ENCODE data around the gene TVP23C. TPM values are rescaled to one million over a fixed set of nuclear protein-coding genes. Genes with fewer than 3 reads are reported as not detected.
"Not testable (repeated sequence)": the region's sequence is repeated elsewhere in the genome, so short reads cannot be mapped to it uniquely, and the experiment has no call there.

TVP23C gene
- total and polyA plus RNA-seq, 9 of the 15 experiments (the other 6 are each of a cell fraction or from before 2014, with no cell fraction given), result 5.7 to 16.8 (median 8.2) TPM

GRCh38 chr17:15561439-15561838 is 1.8 kb downstream of the TVP23C start:
- H3K4me3 ChIP-seq; H3K4me1 ChIP-seq (replicated peaks in 1 of 2; ENCODE audit: control insufficient read depth in 2 of 2, insufficient read depth in 2 of 2, low read length in 2 of 2); H3K27ac ChIP-seq (ENCODE audit: extremely low read depth, low read depth, low read length); FAIRE-seq; H4K20me1 ChIP-seq (replicated peaks; ENCODE audit: control insufficient read depth, insufficient read depth, low read length); H3K9me3 ChIP-seq (replicated peaks; ENCODE audit: control insufficient read depth, insufficient read depth, low read depth, low read length); H3K27me3 ChIP-seq (ENCODE audit: control insufficient read depth in 2 of 2, insufficient read depth in 2 of 2, low read length in 2 of 2); in situ Hi-C loops (cut with MboI); CTCF ChIA-PET (ENCODE audit: low intra/inter-chr PET ratio); H3K9ac ChIP-seq (ENCODE audit: insufficient read depth in 1 of 2, low read depth in 2 of 2, low read length in 2 of 2); POLR2A ChIA-PET; BruUV-seq (replicated peaks); ATAC-seq; H3K79me2 ChIP-seq (ENCODE audit: control insufficient read depth, insufficient read depth, low read length); H2AFZ ChIP-seq (ENCODE audit: low read depth, low read length); H3K9me1 ChIP-seq (ENCODE audit: control insufficient read depth, insufficient read depth, low read length); H3K36me3 ChIP-seq (ENCODE audit: control insufficient read depth, insufficient read depth, low read length); intact Hi-C loops (cut with micrococcal nuclease); DNase-seq (ENCODE audit: extremely low read depth in 1 of 4, low spot score in 3 of 4); H3K4me2 ChIP-seq (ENCODE audit: insufficient read depth, low read length): not testable (repeated sequence)
- WGBS (ENCODE audit: insufficient coverage, low coverage, missing lambda C conversion rate), result 88% methylated on average over 3 of the region's 10 CpGs

- FAIRE-seq; H3K27ac ChIP-seq (ENCODE audit: extremely low read depth, low read depth, low read length); H3K79me2 ChIP-seq (ENCODE audit: control insufficient read depth, insufficient read depth, low read length); H3K36me3 ChIP-seq (ENCODE audit: control insufficient read depth, insufficient read depth, low read length); ATAC-seq; H2AFZ ChIP-seq (ENCODE audit: low read depth, low read length); DNase-seq (ENCODE audit: extremely low read depth in 1 of 4, low spot score in 3 of 4); H3K4me3 ChIP-seq; H3K4me1 ChIP-seq (replicated peaks in 1 of 2; ENCODE audit: control insufficient read depth in 2 of 2, insufficient read depth in 2 of 2, low read length in 2 of 2); CTCF ChIA-PET (ENCODE audit: low intra/inter-chr PET ratio); H3K9ac ChIP-seq (ENCODE audit: insufficient read depth in 1 of 2, low read depth in 2 of 2, low read length in 2 of 2); H3K4me2 ChIP-seq (ENCODE audit: insufficient read depth, low read length); in situ Hi-C loops (cut with MboI); H3K27me3 ChIP-seq (ENCODE audit: control insufficient read depth in 2 of 2, insufficient read depth in 2 of 2, low read length in 2 of 2); H3K9me3 ChIP-seq (replicated peaks; ENCODE audit: control insufficient read depth, insufficient read depth, low read depth, low read length); H3K9me1 ChIP-seq (ENCODE audit: control insufficient read depth, insufficient read depth, low read length); POLR2A ChIA-PET; intact Hi-C loops (cut with micrococcal nuclease); BruUV-seq (replicated peaks); H4K20me1 ChIP-seq (replicated peaks; ENCODE audit: control insufficient read depth, insufficient read depth, low read length): not testable (repeated sequence)
- WGBS (ENCODE audit: insufficient coverage, low coverage, missing lambda C conversion rate), result 77% methylated on average over 2 of the region's 5 CpGs
These were observed 4.7 kb downstream of the TVP23C start for GRCh38 chr17:15558403-15559105.

GRCh38 chr17:15557334-15557832 is 5.9 kb downstream of the TVP23C start:
- H3K9me3 ChIP-seq (replicated peaks; ENCODE audit: control insufficient read depth, insufficient read depth, low read depth, low read length); in situ Hi-C loops (cut with MboI); H3K79me2 ChIP-seq (ENCODE audit: control insufficient read depth, insufficient read depth, low read length); ATAC-seq; POLR2A ChIA-PET; H3K9ac ChIP-seq (ENCODE audit: insufficient read depth in 1 of 2, low read depth in 2 of 2, low read length in 2 of 2); intact Hi-C loops (cut with micrococcal nuclease); H3K4me2 ChIP-seq (ENCODE audit: insufficient read depth, low read length); CTCF ChIA-PET (ENCODE audit: low intra/inter-chr PET ratio); FAIRE-seq; H3K27ac ChIP-seq (ENCODE audit: extremely low read depth, low read depth, low read length); H3K27me3 ChIP-seq (ENCODE audit: control insufficient read depth in 2 of 2, insufficient read depth in 2 of 2, low read length in 2 of 2); H4K20me1 ChIP-seq (replicated peaks; ENCODE audit: control insufficient read depth, insufficient read depth, low read length); DNase-seq (ENCODE audit: extremely low read depth in 1 of 4, low spot score in 3 of 4); H2AFZ ChIP-seq (ENCODE audit: low read depth, low read length); H3K4me3 ChIP-seq; H3K4me1 ChIP-seq (replicated peaks in 1 of 2; ENCODE audit: control insufficient read depth in 2 of 2, insufficient read depth in 2 of 2, low read length in 2 of 2); H3K9me1 ChIP-seq (ENCODE audit: control insufficient read depth, insufficient read depth, low read length); BruUV-seq (replicated peaks); H3K36me3 ChIP-seq (ENCODE audit: control insufficient read depth, insufficient read depth, low read length): not testable (repeated sequence)
- WGBS (ENCODE audit: insufficient coverage, low coverage, missing lambda C conversion rate), result 54% methylated on average over 3 of the region's 5 CpGs

- in situ Hi-C loops (cut with MboI); intact Hi-C loops (cut with micrococcal nuclease); H3K27ac ChIP-seq (ENCODE audit: extremely low read depth, low read depth, low read length); H3K9ac ChIP-seq (ENCODE audit: insufficient read depth in 1 of 2, low read depth in 2 of 2, low read length in 2 of 2); H4K20me1 ChIP-seq (replicated peaks; ENCODE audit: control insufficient read depth, insufficient read depth, low read length); BruUV-seq (replicated peaks); H3K4me2 ChIP-seq (ENCODE audit: insufficient read depth, low read length); CTCF ChIA-PET (ENCODE audit: low intra/inter-chr PET ratio); H3K4me3 ChIP-seq; DNase-seq (ENCODE audit: extremely low read depth in 1 of 4, low spot score in 3 of 4); POLR2A ChIA-PET; H3K9me3 ChIP-seq (replicated peaks; ENCODE audit: control insufficient read depth, insufficient read depth, low read depth, low read length); H3K27me3 ChIP-seq (ENCODE audit: control insufficient read depth in 2 of 2, insufficient read depth in 2 of 2, low read length in 2 of 2); H3K4me1 ChIP-seq (replicated peaks in 1 of 2; ENCODE audit: control insufficient read depth in 2 of 2, insufficient read depth in 2 of 2, low read length in 2 of 2); H2AFZ ChIP-seq (ENCODE audit: low read depth, low read length); H3K36me3 ChIP-seq (ENCODE audit: control insufficient read depth, insufficient read depth, low read length); FAIRE-seq; H3K79me2 ChIP-seq (ENCODE audit: control insufficient read depth, insufficient read depth, low read length); H3K9me1 ChIP-seq (ENCODE audit: control insufficient read depth, insufficient read depth, low read length): not testable (repeated sequence)
- ATAC-seq, result peak; percentile 75
- no CpG with 5 or more reads among the region's 1 CpG for WGBS (ENCODE audit: insufficient coverage, low coverage, missing lambda C conversion rate)
These were observed 10.4 kb downstream of the TVP23C start for GRCh38 chr17:15552932-15553331.

All from K562 (cell line).